Measurements from ENCODE around the gene ERICH6.

DNA sequence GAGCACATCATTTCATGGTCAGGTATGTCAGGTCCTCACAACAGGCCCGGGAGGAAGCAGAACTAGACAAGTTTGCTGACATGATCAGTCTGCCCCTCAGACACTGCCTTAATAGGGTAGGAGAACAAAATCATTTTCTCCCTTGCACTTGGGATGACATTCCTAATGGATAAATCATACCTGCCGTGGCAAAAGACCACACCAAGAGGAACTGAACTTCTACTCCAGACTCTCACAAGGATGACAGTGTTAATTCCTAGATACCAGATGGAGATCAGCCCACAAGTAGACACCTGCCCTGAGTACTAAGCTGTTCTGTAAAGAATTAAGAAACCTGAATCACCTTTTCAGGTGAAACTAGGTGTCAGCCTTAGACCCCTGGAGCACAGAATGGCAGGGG is 39.8 kb upstream of the ERICH6 start:
- TF ChIP-seq, protein P1, sequence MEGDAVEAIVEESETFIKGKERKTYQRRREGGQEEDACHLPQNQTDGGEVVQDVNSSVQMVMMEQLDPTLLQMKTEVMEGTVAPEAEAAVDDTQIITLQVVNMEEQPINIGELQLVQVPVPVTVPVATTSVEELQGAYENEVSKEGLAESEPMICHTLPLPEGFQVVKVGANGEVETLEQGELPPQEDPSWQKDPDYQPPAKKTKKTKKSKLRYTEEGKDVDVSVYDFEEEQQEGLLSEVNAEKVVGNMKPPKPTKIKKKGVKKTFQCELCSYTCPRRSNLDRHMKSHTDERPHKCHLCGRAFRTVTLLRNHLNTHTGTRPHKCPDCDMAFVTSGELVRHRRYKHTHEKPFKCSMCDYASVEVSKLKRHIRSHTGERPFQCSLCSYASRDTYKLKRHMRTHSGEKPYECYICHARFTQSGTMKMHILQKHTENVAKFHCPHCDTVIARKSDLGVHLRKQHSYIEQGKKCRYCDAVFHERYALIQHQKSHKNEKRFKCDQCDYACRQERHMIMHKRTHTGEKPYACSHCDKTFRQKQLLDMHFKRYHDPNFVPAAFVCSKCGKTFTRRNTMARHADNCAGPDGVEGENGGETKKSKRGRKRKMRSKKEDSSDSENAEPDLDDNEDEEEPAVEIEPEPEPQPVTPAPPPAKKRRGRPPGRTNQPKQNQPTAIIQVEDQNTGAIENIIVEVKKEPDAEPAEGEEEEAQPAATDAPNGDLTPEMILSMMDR (IDR thresholded peaks at IDR 0.05), result no peak
- TF ChIP-seq POLR2A (IDR thresholded peaks at IDR 0.05) (no peak), POLR2AphosphoS5 (IDR thresholded peaks at IDR 0.05) (no peak), EP300 (IDR thresholded peaks at IDR 0.05) (no peak)
